HG03442 (cell line): ENCODE data around the gene DCAF5.
"Not testable (repeated sequence)": the region's sequence is repeated elsewhere in the genome, so short reads cannot be mapped to it uniquely, and the experiment has no call there.

Source experiments
- ATAC-seq: cut with Tn5 transposase; IDR thresholded peaks from one replicate; pipeline ENCODE4 v1.9.1; 2021; ENCODE audit warnings: mild to moderate bottlenecking, moderate library complexity; ENCODE audit not compliant: unreplicated experiment

DCAF5 gene

GRCh38 chr14:69044965-69045555 lies 107.9 kb downstream of the DCAF5 start:
- ATAC-seq, result no peak

DNA sequence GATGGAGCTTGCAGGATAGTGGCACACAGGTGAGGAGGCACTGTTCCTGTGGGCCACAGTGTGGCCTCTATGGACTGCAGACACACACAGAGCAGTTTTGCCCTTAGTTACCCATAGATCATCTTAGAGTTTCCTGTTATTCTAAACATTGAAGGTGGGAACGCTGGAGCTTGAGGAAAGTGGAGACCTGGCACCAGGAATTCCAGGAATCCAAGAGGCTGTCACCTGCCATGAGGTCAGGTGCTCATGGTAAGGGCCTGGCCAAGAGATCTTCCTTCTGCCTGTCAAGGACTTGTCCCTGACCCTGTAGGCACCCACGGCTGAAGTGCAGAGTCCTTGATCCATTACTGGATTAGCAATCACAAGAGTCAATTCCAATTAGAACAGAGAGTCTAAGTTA lies 108.6 kb downstream of the DCAF5 start:
- no peak for ATAC-seq

- ATAC-seq, result no peak
Measured at GRCh38 chr14:69043596-69044260, 109.2 kb downstream of the DCAF5 start.

DNA sequence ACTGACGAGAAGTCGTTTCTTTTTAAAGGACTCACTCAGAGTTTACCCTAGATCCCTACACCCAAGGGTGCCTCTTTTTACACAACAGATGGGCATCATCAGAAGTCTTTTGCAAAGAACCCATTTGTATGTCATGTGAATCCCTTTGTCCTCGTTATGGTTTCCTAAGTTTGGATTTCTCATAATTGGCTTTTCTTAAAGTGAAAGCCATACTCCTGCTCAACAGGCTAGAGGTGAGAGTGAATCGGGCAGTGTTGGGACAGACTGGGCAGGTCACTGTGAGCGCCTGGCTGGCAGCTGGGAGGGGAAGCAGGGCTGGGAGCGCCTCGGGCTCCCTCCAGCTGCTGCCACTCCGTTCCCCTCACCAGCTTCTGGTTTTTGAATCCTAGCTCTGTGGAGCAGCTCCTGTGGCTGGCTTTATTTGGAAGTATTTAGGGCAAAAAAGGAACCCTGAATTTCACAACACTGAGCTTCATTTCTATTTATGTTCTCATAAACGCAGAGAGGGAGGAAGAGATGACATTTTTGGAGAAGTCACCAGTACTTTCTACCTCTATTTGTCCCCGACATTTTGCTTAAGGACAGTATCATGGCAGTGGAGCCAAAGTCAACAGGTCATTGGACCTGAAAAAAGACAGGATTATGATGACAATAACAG lies 110.0 kb downstream of the DCAF5 start:
- ATAC-seq, result no peak

- ATAC-seq, result no peak
Measured at GRCh38 chr14:69042299-69042698, 110.6 kb downstream of the DCAF5 start.

DNA sequence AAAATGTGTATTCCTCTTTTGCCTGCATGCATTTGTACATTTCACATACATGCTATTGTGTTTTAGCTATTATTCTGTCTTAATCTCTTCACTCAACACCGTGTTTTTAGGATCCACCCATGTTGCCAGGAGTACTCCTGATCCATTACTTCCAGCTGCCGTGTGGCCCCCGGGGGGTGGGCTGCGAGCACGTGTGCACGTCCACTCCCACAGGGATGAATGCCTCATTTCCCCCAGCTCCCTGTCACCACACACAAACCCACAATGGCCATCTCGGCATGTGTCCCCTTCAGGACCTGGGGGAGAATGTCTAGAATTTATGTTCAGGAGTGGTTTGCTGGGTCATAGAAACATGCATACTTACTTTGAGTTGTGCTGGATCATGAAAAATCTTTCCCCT lies 111.1 kb downstream of the DCAF5 start:
- no peak for ATAC-seq

DNA sequence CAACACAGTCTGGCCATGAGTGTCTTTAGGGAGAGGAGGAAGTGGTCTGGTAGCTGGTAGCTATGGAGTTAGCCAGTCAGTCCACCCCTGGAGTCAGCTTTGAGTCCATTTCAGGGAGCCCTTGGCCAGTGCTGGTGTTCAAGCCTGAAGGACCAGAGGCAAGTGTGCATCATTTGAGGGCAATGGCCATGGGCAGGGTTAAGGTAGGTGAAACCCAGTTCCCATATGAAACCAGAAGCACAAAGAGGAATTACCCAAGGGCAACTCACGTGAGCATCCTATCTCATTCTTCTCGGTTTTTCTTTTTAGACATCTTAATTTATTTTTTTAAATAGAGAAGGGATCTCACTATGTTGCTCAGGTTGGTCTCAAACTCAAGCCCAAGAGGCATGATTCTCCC lies 112.6 kb downstream of the DCAF5 start:
- no peak for ATAC-seq

DNA sequence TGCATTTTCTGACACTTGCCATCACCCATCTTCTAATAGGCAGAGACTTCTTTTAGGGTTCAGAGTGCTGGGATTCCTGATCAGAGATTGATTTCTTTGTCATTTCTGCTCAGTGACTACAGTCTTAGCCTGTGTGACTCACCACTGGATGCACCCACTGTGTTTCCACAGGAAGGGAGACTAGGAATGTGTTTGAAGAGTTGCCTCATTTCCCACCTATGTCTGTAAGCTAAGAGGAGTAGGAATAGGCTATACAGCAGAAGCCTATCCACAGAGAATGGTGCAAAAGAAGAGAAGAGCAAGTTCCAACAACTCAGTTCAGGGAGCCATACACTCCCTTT lies 113.7 kb downstream of the DCAF5 start:
- no peak for ATAC-seq

GRCh38 chr14:69038455-69039287 lies 114.2 kb downstream of the DCAF5 start:
- ATAC-seq, result no peak

DNA sequence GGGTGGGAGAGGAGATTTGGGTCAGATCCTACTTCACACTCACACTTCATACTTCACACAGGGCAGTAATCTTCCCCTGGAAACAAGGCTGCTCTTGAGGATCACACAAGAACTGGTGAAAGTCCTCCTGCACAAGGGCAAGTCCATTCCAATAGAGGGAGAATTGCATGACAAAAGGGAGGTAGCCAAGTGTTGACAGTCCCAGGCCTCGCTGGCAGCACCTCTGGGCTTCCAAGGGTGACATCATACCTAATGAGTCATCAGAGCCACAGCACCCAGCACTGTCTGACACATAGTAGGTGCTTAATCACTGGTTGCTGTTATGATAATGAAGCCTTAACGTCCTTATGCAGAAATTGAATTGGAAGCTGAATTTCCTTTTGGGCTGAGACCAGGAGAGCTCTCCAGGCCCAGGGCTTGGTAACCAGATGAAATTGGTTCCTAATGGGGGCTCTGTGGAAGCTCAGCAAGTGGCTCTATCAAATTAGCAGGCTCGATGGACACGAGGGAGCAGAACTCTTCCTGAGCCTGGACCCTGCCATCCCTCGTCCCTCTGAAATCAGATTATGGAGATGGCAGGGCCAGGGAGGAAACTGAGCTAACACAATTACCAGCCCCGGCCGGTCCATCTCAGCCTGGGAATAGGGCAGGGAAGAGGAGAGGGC lies 115.0 kb downstream of the DCAF5 start:
- no peak for ATAC-seq

- ATAC-seq, result no peak
Measured at GRCh38 chr14:69036757-69037506, 116.0 kb downstream of the DCAF5 start.

GRCh38 chr14:69034612-69035262 lies 118.2 kb downstream of the DCAF5 start:
- ATAC-seq, result no peak

- no peak for ATAC-seq
Measured at GRCh38 chr14:69027242-69027913, 125.5 kb downstream of the DCAF5 start.

DNA sequence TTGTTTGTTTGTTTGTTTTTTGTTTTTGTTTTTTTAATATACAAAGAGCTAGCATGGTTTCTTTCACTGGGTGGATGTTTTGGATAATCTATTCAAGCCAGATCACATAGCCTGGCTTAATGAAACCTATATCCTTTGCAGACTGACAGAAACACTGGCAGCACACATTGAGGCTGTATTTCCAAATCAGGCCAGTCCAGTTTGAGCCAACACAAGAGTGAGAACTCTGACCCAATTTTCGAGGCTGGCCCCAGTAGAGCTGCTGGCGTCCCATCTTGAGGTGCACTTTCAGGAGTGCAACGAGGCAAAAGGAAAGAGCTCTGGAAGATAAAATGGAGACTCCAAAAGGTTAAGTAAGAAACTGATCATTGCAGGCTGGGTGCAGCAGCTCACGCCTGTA lies 129.9 kb downstream of the DCAF5 start:
- ATAC-seq, result no peak

DNA sequence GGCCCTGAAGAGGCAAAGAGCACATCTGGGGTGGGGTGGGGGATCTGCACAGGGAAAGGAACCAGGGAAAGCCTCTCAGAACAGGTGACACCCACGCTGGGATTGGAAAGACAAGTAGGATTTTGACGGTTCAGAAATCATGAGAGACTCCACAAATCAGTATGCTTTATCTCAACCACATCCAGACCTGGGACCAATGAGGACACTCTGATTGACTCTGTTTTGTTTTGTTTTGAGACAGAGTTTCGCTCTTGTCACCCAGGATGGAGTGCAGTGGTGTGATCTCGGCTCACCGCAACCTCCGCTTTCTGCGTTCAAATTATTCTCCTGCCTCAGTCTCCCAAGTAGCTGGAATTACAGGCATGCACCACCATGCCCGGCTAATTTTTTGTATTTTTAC lies 130.8 kb downstream of the DCAF5 start:
- not testable (repeated sequence) for ATAC-seq

- no peak for ATAC-seq
Measured at GRCh38 chr14:69017706-69018105, 135.2 kb downstream of the DCAF5 start.

- ATAC-seq, result no peak
Measured at GRCh38 chr14:69014829-69015259, 138.1 kb downstream of the DCAF5 start.

DNA sequence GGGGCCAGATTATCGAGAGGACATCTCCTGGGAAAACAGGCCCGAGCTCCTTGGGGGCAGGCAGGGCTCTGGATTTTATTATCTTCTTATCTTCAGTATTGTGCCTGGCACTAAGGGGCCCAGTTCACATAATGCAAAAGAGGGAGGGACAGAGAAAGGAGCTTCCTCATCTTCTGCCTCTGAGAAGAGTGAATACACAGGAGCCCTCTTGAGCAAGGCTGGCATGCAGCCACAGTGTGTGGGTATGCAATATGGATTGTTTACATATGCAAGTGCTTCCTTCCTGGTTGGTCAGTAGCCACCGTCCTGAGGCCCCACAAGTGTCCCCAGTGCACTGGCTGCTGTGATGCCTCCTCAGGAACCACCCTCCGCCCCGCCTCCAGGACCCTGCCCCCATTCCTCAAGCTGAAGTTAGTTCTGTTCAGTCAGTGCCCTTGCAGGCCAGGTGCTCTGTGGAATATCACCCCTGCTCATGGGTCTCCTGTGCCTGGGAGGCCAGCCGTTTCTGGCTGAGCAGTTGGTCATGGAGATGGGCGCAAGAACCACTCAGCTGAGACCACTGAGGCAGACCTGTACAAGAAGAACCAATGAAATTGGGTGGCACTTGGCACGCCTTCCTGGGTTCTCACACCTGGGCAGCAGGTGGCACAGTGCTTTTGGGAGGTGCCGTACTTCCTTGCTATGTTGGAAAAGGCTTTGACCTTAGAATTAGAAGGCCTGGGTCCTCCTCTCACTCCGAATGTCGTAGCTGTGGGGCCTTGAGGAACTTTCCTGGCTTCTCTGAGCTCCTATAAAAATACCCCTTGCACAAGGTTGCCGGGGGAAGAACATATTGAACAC lies 138.8 kb downstream of the DCAF5 start:
- ATAC-seq, result no peak
